M059J (cell line): ENCODE data around the gene FAM83E. TPM values are rescaled to one million over a fixed set of nuclear protein-coding genes. Genes with fewer than 3 reads are reported as not detected.

ENCODE experiments used
- DNase-seq: peaks from one replicate; pipeline ENCODE4 v3.0.0-alpha.2; 2012; ENCODE audit warnings: low read depth
- total RNA-seq: library from RNA; depleted of rRNA; stranded (reverse); fragments of >200 nt; shearing (Covaris generic); gene quantifications from 2 replicates; pipeline ENCODE4 v1.2.3, GENCODE V29; 2014

The FAM83E gene
- total RNA-seq, 1 experiment from 2014 or later: 0.89 TPM

- DNase-seq: peak; percentile 59
Observed at GRCh38 chr19:48613024-48613851, 1.6 kb downstream of the FAM83E start.

GRCh38 chr19:48611872-48612271 lies 3.0 kb downstream of the FAM83E start:
- DNase-seq: no peak

DNA sequence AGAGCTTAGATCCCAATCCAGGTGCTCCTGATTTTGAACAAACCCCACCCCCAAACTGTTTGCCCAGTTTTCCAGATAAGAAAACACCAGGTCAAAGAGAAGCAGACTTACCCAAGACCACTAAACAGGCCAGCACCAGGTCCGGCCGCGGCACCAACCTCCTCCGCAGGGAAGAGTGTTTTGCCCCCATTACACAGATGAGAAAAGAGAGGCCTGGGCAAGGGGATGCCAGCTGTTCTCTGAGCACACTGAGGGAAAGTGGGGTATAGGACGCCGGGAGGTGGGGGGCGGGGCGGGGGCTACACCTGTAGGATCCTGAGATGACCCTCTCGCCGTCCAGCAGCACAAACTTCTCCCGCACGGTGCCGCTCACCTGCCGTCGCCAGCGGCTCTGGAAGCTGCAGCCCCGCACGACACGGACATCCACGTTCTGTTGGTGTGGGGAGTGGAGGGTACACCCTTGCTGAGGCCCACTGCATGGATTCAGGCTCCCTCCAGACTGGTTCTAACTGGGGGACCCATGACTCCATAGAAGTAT lies 5.2 kb downstream of the FAM83E start:
- no peak for DNase-seq

DNA sequence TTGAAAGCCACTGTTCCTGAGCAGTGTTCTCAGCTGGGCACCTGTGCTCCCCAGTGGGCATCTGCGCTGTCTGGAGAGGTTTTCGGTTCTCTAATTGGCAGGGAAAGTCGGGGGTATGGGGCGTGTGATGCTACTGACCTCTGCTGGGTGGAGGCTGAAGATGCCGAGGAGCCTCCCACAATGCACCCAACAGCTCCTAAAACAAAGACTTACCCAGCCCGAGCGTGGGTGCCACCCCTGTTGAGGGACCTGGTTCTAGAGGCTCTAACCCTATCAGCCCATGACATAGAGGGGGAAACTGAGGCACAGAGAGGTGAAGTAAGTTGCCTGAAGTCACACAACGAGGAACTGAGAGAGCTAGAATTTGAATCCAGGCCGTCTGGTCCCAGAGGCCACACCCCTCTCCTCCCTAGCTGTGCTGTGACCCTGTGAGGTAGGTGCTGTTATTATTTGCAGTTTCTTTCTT lies 6.0 kb downstream of the FAM83E start:
- DNase-seq: peak; percentile 59

- no peak for DNase-seq
Observed at GRCh38 chr19:48607359-48607755, 7.5 kb downstream of the FAM83E start.

- DNase-seq: no peak
Observed at GRCh38 chr19:48606463-48607358, 8.2 kb downstream of the FAM83E start, which contains the start of gene SPACA4. SPACA4 (plus strand) TSS chr19:48606742; CDS start chr19:48606979, 237 bp downstream.

- no peak for DNase-seq
Observed at GRCh38 chr19:48603850-48604249, 11.0 kb downstream of the FAM83E start.

- DNase-seq: no peak
Observed at GRCh38 chr19:48603449-48603848, 11.4 kb downstream of the FAM83E start.

- no peak for DNase-seq
Observed at GRCh38 chr19:48603001-48603400, 11.9 kb downstream of the FAM83E start.

- no peak for DNase-seq
Observed at GRCh38 chr19:48600679-48601417, 14.0 kb downstream of the FAM83E start.

GRCh38 chr19:48598996-48599700 lies 15.7 kb downstream of the FAM83E start:
- DNase-seq: no peak

DNA sequence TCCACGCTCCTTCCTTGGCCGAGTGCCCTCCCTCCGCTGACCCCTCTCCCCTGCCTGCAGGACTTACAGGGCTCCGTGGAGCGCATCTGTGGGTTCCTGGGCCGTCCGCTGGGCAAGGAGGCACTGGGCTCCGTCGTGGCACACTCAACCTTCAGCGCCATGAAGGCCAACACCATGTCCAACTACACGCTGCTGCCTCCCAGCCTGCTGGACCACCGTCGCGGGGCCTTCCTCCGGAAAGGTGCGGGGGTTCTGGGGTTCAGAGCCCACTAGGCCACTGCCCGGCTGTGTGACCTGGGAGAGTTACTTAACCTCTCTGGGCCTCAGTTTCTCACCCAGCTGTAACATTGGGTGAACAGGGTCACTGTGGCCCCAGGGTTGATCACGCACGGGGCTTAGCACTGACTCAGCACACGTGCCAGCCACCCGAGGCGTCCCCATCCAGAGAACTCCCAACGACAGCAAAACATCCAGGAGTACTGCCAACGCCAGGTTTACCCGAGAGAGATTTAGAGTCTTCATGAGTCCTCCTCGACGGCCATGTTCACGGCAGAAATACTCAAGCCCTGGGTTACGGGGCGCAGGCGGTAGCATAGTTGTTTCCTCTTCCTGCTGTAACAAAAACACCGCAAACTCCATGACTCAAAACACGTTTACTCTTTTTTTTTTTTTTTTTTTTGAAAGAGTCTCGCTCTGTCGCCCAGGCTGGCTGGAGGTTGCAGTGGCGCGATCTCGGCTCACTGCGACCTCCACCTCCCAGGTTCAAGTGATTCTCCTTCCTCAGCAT lies 18.0 kb downstream of the FAM83E start:
- DNase-seq: peak; percentile 36

- no peak for DNase-seq
Observed at GRCh38 chr19:48596237-48596636, 18.6 kb downstream of the FAM83E start.

- DNase-seq: no peak
Observed at GRCh38 chr19:48595833-48596232, 19.0 kb downstream of the FAM83E start.

DNA sequence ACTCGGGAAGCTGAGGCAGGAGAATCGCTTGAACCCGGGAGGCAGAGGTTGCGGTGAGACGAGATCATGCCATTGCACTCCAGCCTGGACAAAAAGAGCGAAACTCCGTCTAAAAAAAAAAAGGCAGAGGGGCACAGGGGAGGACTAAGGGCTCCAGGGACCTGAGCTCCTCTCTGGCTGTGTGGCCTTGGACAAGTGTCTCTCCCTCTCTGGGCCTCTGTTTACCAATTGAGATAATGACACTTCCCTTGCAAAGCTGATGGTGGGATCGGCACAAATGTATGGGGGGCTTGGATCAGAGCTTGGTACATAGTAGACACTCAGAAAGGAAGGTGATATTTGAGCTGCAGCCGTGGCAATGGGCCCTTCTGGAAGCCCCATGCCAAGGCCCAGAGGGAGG lies 19.7 kb downstream of the FAM83E start:
- no peak for DNase-seq

DNA sequence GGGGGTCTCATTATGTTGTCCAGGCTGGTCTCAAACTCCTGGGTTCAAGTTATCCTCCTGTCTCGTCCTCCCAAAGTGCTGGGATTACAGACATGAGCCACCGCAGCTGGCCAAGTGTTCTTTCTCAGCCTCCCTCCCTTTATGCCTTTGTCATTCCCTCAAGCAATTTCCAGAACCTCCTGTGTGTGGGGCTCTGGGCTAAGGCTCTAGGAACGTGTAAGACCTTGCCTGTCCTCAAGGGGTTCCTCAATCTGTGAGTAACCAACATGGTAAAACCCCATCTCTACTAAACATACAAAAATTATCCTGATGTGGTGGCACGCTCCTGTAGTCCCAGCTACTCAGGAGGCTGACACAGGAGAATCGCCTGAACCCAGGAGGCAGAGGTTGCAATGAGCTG lies 23.9 kb downstream of the FAM83E start:
- peak; percentile 44 for DNase-seq

DNA sequence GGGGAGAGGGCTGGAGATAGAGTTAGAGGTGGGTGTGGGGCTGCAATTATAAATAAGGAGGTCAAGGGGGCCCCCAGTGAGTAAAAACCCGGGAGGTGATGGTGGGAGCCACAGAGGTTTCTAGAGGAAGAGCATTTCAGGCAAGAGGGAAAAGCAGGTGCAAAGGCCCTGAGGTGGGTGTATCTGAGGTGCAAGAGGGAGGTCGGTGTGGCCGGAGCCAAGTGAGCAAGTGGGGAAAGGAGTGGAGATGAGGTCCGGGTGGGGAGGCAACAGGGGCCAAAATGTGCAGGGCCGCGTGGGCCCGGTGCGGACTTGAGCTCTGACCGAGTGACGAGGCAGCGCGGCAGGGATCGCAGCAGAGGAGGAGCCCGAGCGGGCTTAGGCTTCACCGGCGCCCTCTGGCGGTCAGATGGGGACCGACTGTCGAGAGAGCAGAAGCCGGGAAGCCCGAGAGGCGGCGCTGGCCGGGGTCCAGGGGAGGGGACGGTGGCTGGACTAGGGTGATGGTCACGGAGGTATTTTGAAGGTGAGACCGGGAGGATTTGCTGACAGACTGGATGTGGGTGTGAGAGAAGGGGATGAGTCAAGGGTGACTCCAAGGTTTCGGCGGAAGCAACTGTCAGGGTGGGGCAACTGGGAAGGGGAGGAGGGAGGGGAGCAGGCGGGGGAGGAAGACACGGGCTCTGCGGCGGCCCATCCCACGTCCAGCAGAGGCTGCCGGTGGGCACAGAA lies 26.0 kb downstream of the FAM83E start:
- peak; percentile 88 for DNase-seq

DNA sequence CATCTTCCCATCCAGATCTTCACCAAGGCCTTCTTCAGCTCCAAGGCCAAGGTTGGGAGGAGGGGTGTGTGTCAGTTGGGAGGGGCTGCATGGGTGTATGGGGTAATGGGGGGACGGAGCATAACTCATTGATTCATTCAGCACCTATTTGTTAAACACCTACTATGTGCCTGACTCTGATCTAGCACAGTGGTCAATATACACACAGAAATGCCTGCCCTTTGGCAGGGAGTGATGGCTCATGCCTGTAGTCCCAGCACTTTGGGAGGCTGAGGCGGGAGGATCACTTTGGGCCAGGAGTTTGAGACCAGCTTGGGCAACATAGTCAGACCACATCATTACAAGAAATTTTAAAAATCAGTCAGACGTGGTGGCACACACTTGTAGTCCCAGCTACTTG lies 27.5 kb downstream of the FAM83E start:
- no peak for DNase-seq

DNA sequence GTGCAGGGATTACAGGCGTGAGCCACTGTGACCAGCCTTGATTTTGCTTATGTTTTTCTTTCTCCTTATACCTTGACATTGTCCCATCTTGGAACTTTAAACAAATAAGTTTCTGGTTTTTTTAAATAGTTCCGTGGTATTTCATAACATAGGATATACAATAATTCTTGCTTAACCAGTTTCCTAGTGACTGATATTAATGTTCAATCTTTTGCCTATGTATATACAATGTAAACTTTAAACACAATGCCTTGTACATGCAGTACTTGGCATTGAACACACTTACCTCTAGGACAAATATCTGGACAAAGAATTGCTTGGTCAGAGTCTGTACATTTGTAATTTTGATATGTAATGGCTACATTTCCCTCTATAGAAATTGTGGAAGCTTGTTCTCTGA lies 32.7 kb downstream of the FAM83E start:
- DNase-seq: no peak
